RCC 7860 (cell line): Measurements from ENCODE around the gene FUCA2.
"Not testable (repeated sequence)": the region's sequence is repeated elsewhere in the genome, so short reads cannot be mapped to it uniquely, and the experiment has no call there.

Source experiments
- DNase-seq: peaks from one replicate; pipeline ENCODE4 v3.0.0-alpha.2; 2015; ENCODE audit warnings: low spot score
- FAIRE-seq: peaks from 2 replicates; lab custom pipeline; 2012; peaks lifted over from hg19 to GRCh38; lab: Jason Lieb, UNC

Gene FUCA2

DNA sequence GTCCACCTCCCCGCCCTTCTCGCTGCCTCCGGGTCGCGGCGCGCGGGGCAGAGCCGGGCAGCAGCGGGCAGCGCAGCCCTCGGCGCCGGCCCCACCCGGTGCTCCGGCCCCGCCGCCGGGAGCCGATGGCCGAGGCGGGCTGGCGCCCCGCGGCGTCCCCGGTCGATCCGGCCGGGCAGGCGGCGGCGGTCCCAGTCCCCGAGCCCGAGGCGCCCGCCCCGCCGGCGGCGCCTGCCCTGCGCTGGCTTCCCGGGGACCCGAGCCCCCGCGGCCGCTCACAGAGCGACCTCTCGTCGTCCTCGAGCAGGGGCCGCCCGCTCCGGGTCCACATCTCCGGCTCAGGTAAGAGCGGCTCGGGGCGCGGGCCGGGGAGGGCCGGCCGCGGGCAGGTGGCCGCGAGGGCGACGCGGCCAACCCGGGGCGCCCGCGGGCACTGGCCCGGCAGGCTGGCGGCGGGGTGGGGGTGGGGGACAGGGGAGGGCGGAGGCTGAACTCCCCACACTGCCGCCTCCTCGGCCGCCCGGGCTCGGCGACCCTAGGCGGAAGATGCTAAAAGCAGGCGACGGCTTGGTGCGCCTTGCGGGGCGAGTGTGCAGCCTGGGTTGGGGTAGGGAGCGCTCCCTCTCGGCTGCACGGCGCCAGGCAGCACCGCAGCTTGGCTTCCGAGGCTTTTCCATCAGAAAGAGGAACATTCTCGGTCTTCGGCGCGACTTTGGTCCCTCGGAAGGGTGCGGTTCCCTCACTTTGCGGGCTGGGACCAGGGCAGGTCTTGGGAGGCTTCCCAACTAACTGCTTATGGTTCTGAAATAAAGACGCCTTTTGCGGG, 25.6 kb upstream of the FUCA2 start:
- peak; percentile 46 for DNase-seq
- no peak for FAIRE-seq

DNA sequence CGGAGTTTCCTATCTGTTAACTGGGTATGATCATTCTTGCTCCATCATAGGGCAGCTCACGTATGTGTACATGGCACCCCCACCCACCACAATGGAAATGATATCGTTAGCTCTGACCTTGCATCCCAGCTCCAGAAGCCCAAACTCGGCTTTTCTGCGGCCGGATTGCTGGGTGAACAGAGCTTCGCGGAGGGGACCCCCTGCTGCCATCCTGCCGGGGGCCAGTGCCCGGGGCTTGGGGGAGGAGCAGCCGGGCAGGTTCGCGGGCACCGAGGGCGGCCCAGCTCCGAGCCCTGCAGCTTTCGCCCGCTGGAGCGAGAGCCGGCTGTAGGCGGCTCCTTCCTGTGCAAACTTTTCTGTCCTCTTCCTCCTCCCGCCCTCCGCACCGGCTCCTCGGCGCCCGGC, 24.9 kb upstream of the FUCA2 start:
- no peak for FAIRE-seq
- DNase-seq = peak; percentile 32

DNA sequence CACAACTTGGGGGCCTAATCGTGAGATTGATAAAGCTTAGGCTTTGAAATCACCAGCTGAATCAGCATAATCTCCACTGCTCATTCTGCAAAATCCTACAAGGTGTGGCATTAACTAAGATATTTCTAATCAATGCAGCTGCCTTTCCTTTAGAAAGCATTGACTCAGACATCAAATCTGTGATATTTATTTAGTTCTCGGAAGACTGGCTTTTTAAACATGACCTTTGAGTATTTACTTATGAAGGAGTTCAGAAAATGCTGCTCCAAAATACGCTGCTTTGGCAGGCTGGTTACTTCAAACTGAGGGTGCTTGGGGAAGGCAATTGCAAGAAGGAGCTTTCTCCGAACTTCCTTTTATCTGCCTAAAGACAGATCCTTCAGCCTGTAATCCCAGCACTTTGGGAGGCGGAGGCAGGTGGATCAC, 23.7 kb upstream of the FUCA2 start:
- FAIRE-seq = no peak
- no peak for DNase-seq

DNA sequence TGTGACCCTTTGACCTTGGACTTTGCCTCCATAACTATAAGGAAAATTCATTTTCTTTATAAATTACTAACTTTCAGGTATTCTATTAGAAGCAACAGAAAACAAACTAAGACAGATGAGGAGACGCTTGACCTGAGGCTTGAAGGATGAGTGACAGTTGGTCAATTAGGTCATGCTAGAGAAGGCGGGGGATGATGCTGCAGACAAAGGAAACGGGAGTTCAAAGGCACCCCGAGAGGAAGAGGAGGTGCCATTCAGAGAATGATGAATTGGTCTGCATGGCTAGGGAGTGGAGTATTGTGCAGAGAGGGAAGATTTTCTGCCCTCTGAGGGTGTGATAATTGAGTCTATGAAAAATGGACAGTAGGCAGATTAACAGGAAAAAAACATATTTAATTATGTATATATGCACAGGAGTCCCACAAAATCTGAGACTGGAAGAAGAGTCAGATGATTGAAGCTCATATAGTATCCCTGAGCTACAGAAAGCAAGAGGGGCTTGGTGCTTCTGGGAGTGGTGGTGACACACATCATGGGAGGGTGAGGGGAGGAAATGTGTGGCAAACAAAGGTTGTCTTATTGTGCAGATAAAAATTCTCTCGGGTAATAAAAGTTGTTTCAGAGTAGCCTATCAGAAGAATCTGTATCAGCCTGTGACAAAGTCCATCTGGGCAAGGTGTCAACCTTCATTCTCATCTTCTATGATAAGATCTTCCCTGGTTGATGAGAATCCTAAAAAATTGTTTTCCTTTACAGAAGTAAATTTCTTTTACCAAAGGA, 20.4 kb upstream of the FUCA2 start:
- FAIRE-seq (no peak), DNase-seq (no peak)

DNA sequence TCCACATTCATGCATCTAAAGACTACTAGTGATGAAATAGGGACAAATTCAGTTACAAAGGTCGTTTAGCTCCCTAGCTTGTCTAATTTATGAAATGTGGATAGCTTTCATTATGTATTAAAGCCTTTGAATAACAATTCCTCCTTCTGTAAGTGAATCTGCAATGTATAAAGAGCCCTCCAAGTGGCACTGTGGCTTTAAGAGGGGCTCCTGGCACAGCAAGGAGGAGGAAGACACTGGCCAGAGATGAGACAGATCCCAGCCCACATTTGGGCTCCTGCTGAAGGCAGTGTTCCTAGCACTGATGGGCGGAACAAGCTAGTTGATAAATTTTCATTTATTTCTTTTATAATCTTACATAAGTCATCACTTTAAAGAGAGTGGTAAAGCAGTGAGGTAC, 17.6 kb upstream of the FUCA2 start:
- FAIRE-seq = no peak
- DNase-seq = no peak

DNA sequence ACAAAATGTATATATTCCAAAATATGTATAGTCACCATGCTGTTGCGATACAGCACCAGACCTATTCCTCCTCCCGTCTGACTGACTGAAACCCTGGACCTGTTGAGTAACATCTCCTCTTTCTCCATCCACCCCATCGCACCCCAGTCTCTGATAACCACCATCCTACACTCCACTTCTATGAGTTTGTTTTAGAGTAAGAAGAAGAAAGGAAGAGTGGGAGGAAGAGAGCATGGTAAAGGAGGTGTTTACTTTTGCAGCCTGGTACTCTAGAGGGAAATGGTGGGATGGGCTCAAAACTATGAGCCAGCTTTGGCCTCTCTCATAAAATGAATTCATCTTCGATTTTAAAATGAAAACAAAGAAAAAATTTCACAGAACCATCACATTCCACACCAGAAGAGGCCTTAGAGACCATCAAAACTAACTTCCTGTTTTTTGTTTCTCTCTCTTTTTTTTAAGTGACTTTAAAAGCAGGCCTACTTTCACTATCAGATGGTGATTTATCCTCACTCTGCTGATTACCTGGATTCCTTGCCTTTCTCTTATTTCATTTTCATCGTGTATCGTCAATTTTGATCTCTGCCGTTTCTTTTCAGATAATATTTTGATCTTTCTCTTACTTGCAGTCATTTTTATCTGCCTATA, 16.8 kb upstream of the FUCA2 start:
- FAIRE-seq (no peak), DNase-seq (no peak)

DNA sequence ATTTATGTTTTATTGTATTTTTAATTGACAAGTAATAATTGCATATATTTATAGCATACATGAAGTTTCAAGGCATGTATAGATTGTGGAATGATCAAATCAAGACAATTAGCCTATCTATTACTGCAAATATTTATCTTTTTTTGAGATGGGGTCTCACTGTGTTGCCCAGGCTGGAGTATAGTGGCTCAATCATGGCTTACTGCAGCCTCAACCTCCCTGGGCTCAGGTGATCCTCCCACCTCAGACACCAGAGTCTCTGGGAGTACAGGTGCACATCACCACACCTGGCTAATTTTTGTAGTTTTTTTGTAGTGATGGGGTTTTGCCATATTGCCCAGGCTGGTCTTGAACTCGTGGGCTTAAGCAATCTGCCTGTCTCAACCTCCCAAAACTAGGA, 16.2 kb upstream of the FUCA2 start:
- FAIRE-seq = no peak
- no peak for DNase-seq

DNA sequence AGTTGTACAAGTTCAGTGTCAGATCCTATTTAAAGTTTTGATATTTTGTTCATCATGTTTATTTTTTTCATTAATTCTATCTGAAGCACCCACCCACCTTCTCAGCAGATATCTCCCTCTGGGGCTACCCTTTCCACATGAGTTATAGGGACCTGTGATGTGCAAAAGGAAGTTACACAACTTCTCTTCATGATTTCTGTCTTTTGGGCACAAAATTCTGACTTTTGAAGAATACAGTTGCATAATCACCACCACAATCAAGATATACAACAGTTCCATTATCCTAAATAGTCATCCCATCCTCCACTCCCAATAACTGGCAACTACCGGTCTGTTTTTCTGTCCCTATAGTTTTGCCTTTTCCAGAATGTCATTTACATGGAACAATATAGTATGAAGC, 13.8 kb upstream of the FUCA2 start:
- FAIRE-seq (no peak), DNase-seq (no peak)

DNA sequence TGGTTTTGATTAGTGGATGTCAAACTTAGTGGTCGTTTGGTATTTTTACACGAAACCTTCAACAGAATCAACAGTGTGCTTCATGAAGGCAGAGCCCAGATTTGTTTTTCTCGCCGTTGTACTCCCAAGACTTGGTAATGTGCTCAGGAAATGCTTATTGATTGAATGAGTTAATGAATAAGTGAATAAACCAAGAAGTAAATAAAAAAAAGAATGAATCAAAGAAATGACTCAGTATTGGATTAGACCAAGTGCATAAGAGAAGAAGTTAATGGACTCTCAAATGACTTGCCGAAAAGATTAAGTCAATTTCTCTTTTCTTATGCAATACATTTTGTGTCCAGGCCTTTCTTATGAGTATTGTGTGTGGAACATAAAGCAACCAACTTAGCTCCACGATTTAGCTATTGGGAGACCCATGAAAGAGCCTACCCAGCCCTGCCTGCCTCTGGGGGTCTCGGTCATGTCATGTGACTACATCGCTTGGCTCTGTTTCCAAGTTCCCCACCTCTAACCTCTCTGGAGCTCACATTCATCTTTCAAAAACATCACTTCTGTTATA, 10.6 kb upstream of the FUCA2 start:
- FAIRE-seq (no peak), DNase-seq (peak; percentile 8)

DNA sequence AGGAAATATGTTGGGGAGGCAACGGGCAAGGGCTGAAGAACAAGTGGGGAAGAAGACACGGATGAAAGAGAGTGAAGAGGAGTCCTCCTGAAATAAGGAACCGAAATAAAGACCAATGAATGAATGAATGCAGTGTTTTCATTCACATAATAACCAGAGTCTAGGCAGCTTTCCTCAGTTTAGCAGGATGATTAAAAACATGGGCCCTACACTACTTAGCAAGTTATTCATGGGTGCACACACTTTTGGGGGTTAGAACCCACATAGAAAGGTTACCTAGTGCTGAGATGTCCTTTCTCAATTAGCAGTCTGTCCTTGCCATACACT, 5.9 kb upstream of the FUCA2 start:
- DNase-seq (no peak), FAIRE-seq (no peak)

DNA sequence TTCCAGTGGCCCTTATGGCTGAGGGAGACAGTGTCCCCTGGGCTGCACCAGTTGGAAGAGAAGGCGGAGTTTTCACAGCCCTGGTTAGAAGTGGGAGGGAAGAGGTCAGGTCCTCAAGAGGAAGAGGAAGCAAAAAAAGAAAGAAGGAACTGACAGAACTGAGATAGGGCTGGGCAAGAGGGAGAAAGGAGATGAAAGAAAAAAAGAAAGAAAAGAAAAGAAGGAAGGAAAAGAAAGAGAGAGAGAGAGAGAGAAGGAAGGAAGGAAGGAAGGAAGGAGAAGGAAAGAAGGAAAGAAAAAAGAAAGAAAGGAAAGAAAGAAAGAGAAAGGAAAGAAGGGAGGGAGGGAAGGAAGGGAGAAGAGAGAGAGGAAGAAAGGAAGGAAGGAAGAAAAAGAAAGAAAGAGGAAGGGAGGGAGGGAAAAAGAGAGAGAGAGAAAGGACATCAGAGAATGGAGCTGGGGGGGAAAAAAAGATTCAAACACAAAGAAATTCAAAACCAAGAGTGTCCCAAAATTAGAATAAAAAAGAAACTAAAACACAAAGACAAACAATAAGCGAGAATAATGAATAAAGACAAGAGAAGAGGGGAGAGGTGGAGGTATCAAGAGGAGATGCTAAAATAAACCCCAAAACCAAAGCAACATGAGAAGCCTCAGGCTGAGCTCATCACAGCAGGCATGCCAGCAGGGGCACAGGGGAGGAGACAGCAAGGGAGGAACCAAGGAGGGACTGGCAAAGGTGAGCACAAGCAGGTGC, 5.3 kb upstream of the FUCA2 start:
- DNase-seq (no peak), FAIRE-seq (no peak)

DNA sequence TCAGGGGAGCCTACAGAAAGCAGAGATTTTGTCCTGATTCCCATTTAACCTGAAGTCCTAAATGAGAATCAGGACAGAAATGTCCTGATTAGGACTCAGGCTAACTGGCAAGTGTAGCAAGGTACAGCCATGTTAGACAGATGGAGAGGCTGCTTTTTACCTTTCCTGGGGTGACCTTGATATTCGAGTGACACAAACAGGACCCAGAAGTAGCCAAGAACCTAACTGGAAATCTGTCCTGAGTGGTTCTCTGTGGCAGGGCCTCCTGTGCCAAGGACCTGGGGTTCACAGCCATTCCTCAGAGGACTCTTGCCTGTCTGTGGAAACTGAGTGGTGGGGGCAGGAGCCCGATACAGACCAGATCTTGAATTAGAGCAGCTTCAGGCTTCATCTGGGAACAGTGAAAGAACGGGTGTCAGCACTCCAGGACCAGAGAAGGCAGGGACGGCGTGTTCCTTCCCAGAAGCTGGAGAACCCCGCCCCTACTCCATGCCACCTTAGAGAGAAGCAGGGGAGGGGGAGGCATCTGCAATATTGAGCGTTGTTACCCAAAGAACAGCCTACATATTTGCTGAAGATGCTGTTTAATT, 4.3 kb upstream of the FUCA2 start:
- DNase-seq = no peak
- no peak for FAIRE-seq

DNA sequence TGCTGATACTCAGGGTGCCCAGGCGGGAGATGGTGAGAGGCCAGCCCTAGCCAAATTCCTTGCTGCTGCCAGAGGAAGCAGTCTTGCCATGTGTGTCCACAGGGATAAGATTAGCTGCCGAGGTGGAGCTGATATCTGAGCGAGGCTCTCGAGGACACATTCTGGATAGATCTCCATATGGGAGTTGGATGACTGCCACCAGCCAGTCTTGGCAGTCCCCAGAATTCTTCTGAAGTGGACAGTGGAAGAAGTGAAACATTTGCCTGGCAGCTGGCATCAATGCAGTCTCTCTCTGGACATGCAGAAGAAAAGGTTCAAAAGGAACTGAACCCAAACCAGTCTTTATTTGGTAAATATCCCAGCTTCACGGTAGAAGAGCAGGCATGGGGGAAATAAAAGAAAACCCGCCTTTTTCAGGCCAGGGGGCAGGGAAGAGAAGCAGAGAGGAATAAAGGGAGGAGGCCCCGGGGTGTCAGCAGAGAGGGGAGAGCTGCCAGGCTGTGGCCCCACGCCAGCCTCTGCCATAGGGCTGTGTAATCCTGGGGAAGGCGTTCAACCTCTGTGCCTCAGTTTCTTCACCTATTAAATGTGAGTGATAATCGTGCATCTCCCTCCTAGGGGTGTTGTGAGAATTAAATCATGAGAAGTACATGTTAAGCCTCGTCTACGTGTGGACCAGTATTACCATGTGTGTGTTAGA, 3.7 kb upstream of the FUCA2 start:
- FAIRE-seq = no peak
- DNase-seq = no peak

DNA sequence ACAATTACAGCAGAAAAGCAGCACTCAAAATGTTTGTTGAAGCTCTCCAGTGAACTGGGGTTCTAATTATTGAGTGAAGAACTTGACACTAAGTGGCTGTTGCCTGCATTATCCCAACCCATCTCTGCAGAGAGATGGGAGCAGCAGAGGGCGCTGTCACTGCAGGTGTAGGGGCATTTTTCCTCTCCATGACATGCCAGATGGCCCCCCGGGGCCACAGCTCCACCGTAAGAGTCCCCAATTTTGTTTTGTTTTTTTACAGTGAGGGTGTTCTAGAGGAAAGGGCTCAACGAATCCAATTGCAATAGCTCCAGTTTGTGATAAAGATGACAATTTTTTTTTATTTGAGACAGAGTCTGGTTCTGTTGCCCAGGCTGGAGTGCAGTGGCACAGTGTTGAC, 1.9 kb upstream of the FUCA2 start:
- FAIRE-seq (no peak), DNase-seq (no peak)

DNA sequence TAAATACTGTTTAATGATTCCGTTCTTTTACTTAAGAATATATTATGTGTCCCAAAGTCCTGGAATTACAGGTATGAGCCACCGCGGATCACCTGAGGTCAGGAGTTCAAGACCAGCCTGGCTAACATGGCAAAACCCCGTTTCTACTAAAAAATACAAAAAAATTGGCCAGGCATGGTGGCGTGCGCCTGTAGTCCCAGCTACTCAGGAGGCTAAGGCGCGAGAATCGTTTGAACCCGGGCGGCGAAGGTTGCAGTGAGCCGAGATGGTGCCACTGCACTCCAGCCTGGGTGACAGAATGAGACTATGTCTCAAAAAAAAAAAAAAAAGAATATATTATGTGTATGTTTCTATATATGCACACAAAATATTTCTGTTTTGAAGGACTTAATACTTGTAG, 1.2 kb downstream of the FUCA2 start:
- DNase-seq, FAIRE-seq: not testable (repeated sequence)

DNA sequence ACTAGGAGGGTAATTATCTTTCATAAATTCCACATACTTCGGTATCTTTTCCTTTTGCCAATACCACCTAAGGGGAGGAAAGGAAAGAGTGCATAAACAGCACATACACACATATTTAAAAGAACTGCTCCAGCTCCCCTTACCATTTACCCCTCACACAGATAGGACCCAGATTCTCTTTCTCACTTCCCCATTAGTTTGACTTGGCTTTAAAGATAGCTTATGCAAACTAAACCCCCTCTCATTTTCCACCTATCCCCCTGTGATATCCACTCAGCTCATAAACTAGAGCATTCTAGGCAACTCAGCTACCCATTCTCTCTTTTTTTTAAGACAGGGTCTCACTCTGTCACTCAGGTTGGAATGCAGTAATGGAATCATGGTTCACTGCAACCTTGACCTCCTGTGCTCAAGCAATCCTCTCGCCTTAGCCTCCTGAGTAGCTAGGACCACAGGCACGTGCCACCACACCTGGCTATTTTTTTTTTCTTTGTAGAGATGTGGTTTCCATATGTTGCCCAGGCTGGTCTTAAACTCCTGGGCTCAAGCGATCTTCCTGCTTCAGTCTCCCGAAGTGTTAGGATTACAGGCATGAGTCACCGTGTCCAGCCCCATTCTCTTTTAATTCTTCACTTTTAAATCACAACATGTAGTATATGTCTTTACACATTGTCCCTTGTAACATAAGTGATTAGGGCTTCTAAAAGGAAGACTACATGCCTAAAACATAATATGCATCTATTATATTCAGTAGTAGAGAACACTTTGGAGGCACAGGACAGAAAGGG, 4.0 kb downstream of the FUCA2 start:
- DNase-seq (no peak), FAIRE-seq (no peak)

DNA sequence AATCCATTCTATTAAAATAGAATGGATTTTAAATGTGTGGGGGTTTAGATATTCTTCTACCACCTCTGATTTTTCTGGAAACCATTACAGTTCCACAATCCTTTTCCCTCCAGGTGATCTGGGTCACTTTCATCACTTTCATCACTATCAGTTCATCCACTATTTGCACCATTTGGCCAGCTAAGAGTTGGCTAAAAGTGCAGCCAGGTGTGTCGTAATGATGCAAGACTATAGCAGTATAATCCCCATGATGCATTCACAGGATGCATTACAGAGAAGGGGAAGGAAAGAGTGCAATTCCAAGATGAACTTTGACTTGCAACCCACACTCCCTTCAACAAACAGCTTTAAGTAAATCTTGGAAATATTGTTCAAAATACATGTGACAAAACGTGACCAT, 4.9 kb downstream of the FUCA2 start:
- no peak for DNase-seq
- no peak for FAIRE-seq

DNA sequence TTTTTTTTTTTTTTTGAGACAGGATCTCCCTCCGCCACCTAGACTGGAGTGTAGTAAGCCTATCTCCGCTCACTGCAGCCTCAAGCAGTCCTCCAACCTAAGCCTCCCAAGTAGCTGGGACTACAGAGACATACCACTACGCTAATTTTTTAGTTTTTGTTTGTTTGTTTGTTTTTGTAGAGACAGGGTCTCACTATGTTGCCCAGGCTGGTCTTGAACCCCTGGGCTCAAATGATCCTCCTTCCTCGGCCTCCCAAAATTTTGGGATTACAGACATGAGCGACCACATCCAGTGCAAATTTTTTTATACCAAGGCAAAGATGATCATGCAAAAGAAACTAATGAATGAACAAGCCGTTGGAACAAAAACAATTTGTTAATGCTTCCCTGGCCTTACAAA, 5.3 kb downstream of the FUCA2 start:
- DNase-seq (no peak), FAIRE-seq (no peak)

DNA sequence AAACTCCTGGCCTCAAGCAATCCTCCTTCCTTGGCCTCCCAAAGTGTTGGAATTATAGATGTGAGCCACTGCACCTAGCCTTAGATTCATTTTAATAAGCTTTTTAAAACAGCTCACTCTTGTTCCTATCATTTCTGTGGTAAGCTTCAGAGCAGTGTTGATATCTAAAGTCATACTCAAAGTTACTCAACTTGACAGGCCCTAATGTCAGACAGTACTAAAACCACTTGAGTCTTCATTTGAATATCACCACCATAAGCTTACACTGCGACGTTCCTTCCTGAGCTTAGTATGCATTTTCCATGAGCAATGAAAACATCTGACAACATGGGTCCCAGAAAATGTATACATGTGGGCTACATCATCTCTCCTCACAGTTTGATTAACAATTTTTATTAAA, 6.0 kb downstream of the FUCA2 start:
- DNase-seq (no peak), FAIRE-seq (no peak)
